Measurements from ENCODE around the gene GBGT1. TPM values are rescaled to one million over a fixed set of nuclear protein-coding genes. Genes with fewer than 3 reads are reported as not detected.

The GBGT1 gene
- polyA plus RNA-seq, 1 donor from 2014 or later: not detected

GRCh38 chr9:133120501-133121197 is 43.1 kb downstream of the GBGT1 start:
- Histone ChIP-seq H3K27me3 (ENCODE audit: insufficient read depth, low read depth, low read length) (no peaks in the 10 kb centered on the region), H4K20me1 (ENCODE audit: insufficient read depth) (peaks cover 8% of the 10 kb centered on the region), H3K79me2 (replicated peaks; ENCODE audit: insufficient read depth, low read length) (peaks cover 20% of the 10 kb centered on the region), H3K9me2 (ENCODE audit: insufficient read depth, low read length) (no peaks in the 10 kb centered on the region), H3K4me2 (ENCODE audit: low read length) (peak overlapping the region; percentile 45), H3K4me3 (ENCODE audit: low read length) (peak overlapping the region; percentile 78), H3F3A (ENCODE audit: insufficient read depth, low read length, poor library complexity, severe bottlenecking) (no peaks in the 10 kb centered on the region), H3K27ac (ENCODE audit: low read length) (peak overlapping the region; percentile 59), H3K9ac (ENCODE audit: low read length) (peak overlapping the region; percentile 73), H3K36me3 (ENCODE audit: insufficient read depth, low read length) (no peaks in the 10 kb centered on the region), H2AFZ (ENCODE audit: low read depth, low read length) (no peak overlapping the region), H3K9me3 (ENCODE audit: low read length) (no peaks in the 10 kb centered on the region)
- TF ChIP-seq MXI1 (conservative IDR thresholded peaks at IDR 0.05; ENCODE audit: poor library complexity, severe bottlenecking) (peak; percentile 44), SMC3 (conservative IDR thresholded peaks at IDR 0.05; ENCODE audit: poor library complexity) (no peak)

- H3K27me3 ChIP-seq (ENCODE audit: insufficient read depth, low read depth, low read length): no peaks in the 10 kb centered on the region
- no peaks in the 10 kb centered on the region for H3K9me3 ChIP-seq (ENCODE audit: low read length)
- H3K9me2 ChIP-seq (ENCODE audit: insufficient read depth, low read length): no peaks in the 10 kb centered on the region
- peak overlapping the region; percentile 59 for H3K27ac ChIP-seq (ENCODE audit: low read length)
- peaks cover 14% of the 10 kb centered on the region for H4K20me1 ChIP-seq (ENCODE audit: insufficient read depth)
- no peak overlapping the region for H2AFZ ChIP-seq (ENCODE audit: low read depth, low read length)
- peak overlapping the region; percentile 61 for H3K4me2 ChIP-seq (ENCODE audit: low read length)
- peak overlapping the region; percentile 73 for H3K9ac ChIP-seq (ENCODE audit: low read length)
- H3K79me2 ChIP-seq (replicated peaks; ENCODE audit: insufficient read depth, low read length): peaks cover 22% of the 10 kb centered on the region
- H3K36me3 ChIP-seq (ENCODE audit: insufficient read depth, low read length): no peaks in the 10 kb centered on the region
- H3F3A ChIP-seq (ENCODE audit: insufficient read depth, low read length, poor library complexity, severe bottlenecking): no peaks in the 10 kb centered on the region
- peak overlapping the region; percentile 78 for H3K4me3 ChIP-seq (ENCODE audit: low read length)
- TF ChIP-seq EP300 (conservative IDR thresholded peaks at IDR 0.05; ENCODE audit: poor library complexity, severe bottlenecking) (no peak), POLR2AphosphoS5 (IDR thresholded peaks at IDR 0.05) (no peak), TAF1 (IDR thresholded peaks at IDR 0.05; ENCODE audit: low read depth) (no peak), EZH2 (IDR thresholded peaks at IDR 0.05; ENCODE audit: borderline replicate concordance, insufficient read depth, low read length, poor library complexity, severe bottlenecking) (no peak), SMC3 (conservative IDR thresholded peaks at IDR 0.05; ENCODE audit: poor library complexity) (no peak), CTCF (IDR thresholded peaks at IDR 0.05; ENCODE audit: poor library complexity, severe bottlenecking) (no peak), REST (IDR thresholded peaks at IDR 0.05; ENCODE audit: borderline replicate concordance) (no peak), RAD21 (conservative IDR thresholded peaks at IDR 0.05) (no peak)
Measured at GRCh38 chr9:133119846-133120500, 43.7 kb downstream of the GBGT1 start.
